GM12878 (cell line): Measurements from ENCODE around the gene MPDZ. TPM values are rescaled to one million over a fixed set of nuclear protein-coding genes. Genes with fewer than 3 reads are reported as not detected.

Experiments used
- ATAC-seq: fragments of 200-7000 bp; cut with Tn5 transposase; 3 replicates; pipeline ENCODE4 v1.9.1; 2020; ENCODE audit warnings: mild to moderate bottlenecking, moderate library complexity
- BruUV-seq: library from RNA; stranded (reverse); fragments of 400-500 nt; replicated peaks from 2 replicates; lab custom pipeline; 2021; lab: Mats Ljungman, UMichigan
- CTCF ChIA-PET: fragments of 300-600 bp; sonication (Branson Sonifier 250); formaldehyde crosslinking; extraction: SDS; loops from one replicate; lab custom pipeline; 2021; ENCODE audit warnings: inconsistent platforms; lab: Yijun Ruan, JAX
- POLR2A ChIA-PET: fragments of 350-600 bp; formaldehyde crosslinking; extraction: SDS; loops from one replicate; lab custom pipeline; 2021; ENCODE audit warnings: inconsistent platforms; lab: Charles Lee
- RAD21 ChIA-PET: fragments of 300-600 bp; sonication (Branson Sonifier 250); formaldehyde crosslinking; loops from one replicate; lab custom pipeline; 2023; ENCODE audit warnings: antibody characterized with exemption; ENCODE audit not compliant: unreplicated experiment; lab: Charles Lee
- SMC1A ChIA-PET: fragments of 300-600 bp; sonication (Branson Sonifier 250); formaldehyde crosslinking; loops from one replicate; lab custom pipeline; 2023; ENCODE audit not compliant: unreplicated experiment, uncharacterized antibody; lab: Charles Lee
- DNase-seq: peaks from one replicate; pipeline ENCODE4 v3.0.0-alpha.2; 2011; ENCODE audit warnings: low read depth, low spot score
- FAIRE-seq: peaks from 3 replicates; lab custom pipeline; 2011; peaks lifted over from hg19 to GRCh38; lab: Jason Lieb, UNC
- H2AFZ ChIP-seq: 2 replicates; pipeline ENCODE4 v1.6.0; 2011; ENCODE audit warnings: low read depth, low read length, control low read depth; ENCODE audit not compliant: control insufficient read depth
- H3K27ac ChIP-seq: 2 replicates; pipeline ENCODE4 v1.5.1; 2011; ENCODE audit warnings: control low read depth; ENCODE audit not compliant: control insufficient read depth, insufficient read depth
- H3K27me3 ChIP-seq, 2 experiments: replicated peaks in 1 of 2; 2 replicates each; pipeline versions ENCODE4 v1.6.0 to v1.6.1; 2011; ENCODE audit warnings: low read length in 1 of 2; ENCODE audit not compliant: control insufficient read depth in 2 of 2, insufficient read depth in 2 of 2
- H3K36me3 ChIP-seq, 2 experiments: 2 replicates each; pipeline ENCODE4 v1.5.1; 2011; ENCODE audit warnings: low read length in 1 of 2; ENCODE audit not compliant: control insufficient read depth in 2 of 2, insufficient read depth in 2 of 2
- H3K4me1 ChIP-seq: 2 replicates; pipeline ENCODE4 v1.6.1; 2011; ENCODE audit warnings: mild to moderate bottlenecking, low read length, moderate library complexity, mixed read lengths; ENCODE audit not compliant: control insufficient read depth, insufficient read depth
- H3K4me2 ChIP-seq: 2 replicates; pipeline ENCODE4 v1.6.0; 2011; ENCODE audit warnings: control low read depth; ENCODE audit not compliant: control insufficient read depth, insufficient read depth
- H3K4me3 ChIP-seq: fragments of 200-600 bp; sonication (generic); 2 replicates; pipeline ENCODE4 v1.5.1; 2016
- H3K79me2 ChIP-seq: 2 replicates; pipeline ENCODE4 v1.6.0; 2011; ENCODE audit warnings: low read length; ENCODE audit not compliant: control insufficient read depth, insufficient read depth
- H3K9ac ChIP-seq: 2 replicates; pipeline ENCODE4 v1.8.0; 2011; ENCODE audit warnings: low read length, control low read depth, mixed read lengths; ENCODE audit not compliant: control insufficient read depth, insufficient read depth
- H3K9me3 ChIP-seq: replicated peaks from 3 replicates; pipeline ENCODE4 v1.5.1; 2011; ENCODE audit warnings: mild to moderate bottlenecking, low read length; ENCODE audit not compliant: control insufficient read depth, insufficient read depth
- H4K20me1 ChIP-seq: 2 replicates; pipeline ENCODE4 v1.6.0; 2011; ENCODE audit not compliant: control insufficient read depth, insufficient read depth
- EED ChIP-seq: sonication (generic); IDR thresholded peaks from 2 replicates; pipeline ENCODE4 v1.6.1; 2016; ENCODE audit warnings: antibody characterized with exemption, low read depth
- HDGF ChIP-seq: fragments of 450-650 bp; IDR thresholded peaks from 2 replicates; pipeline ENCODE4 v1.6.1; 2016; ENCODE audit warnings: antibody characterized with exemption
- MYB ChIP-seq: fragments of 150-350 bp; IDR thresholded peaks from 2 replicates; pipeline ENCODE4 v1.6.1; 2014; ENCODE audit warnings: mild to moderate bottlenecking, low read depth, low read length, borderline replicate concordance
- POLR2A ChIP-seq: IDR thresholded peaks from 2 replicates; pipeline ENCODE4 v1.6.1; 2011; ENCODE audit warnings: low read depth, mild to moderate bottlenecking, low read length
- TARDBP ChIP-seq: IDR thresholded peaks from 2 replicates; pipeline ENCODE4 v1.6.1; 2016; ENCODE audit warnings: borderline replicate concordance
- WGBS: methylation state at CpG from one replicate; pipeline ENCODE4 v1.1.6; 2016; ENCODE audit warnings: low lambda C conversion rate; ENCODE audit not compliant: insufficient replicate concordance, insufficient coverage; ENCODE audit errors: missing lambda C conversion rate; 5-methylcytosine and 5-hydroxymethylcytosine counted together
- in situ Hi-C: fragments of 300-500 bp; cut with MboI; formaldehyde crosslinking; loops from 9 replicates; pipeline ENCODE4 v1.14.3; 2018; ENCODE audit warnings: mixed read lengths
- intact Hi-C: fragments of 100-400 bp; cut with micrococcal nuclease; formaldehyde crosslinking; loops from one replicate; pipeline ENCODE4 v1.14.2; 2022; ENCODE audit not compliant: unreplicated experiment
- polyA plus RNA-seq, 11 experiments: library from polyadenylated mRNA; depleted of rRNA in 4 of 11; unstranded in 6 of 11; stranded (reverse) in 5 of 11; fragments of >200 nt; fragmentation: Nextera tagmentation in 4 of 11; fragmentation: Illumina TruSeq in 1 of 11; extraction: Ambion mirVana in 4 of 11; extraction: Trizol in 1 of 11; gene quantifications; 1 replicate in 1 of 11; 2 replicates in 10 of 11; pipeline versions ENCODE4 v1.2.1 to v1.2.3, GENCODE V29; 2011 to 2016; ENCODE audit warnings: inconsistent platforms in 2 of 11, missing spikeins in 2 of 11, low read depth in 1 of 11
- total RNA-seq, 4 experiments: library from RNA; depleted of rRNA in 3 of 4; stranded (reverse); fragments of >200 nt in 3 of 4; fragmentation: Illumina TruSeq in 1 of 4; extraction: Trizol in 1 of 4; gene quantifications; 2 replicates each; pipeline versions ENCODE4 v1.2.1 to v1.2.3, GENCODE V29; 2013 to 2021
- TF ChIP-seq, protein P1 (sequence below): fragments of 450-650 bp; IDR thresholded peaks from 2 replicates; pipeline ENCODE4 v1.6.1; 2016; ENCODE audit warnings: mild to moderate bottlenecking, moderate library complexity, borderline replicate concordance
- TF ChIP-seq, protein P2 (sequence below): fragments of 450-650 bp; IDR thresholded peaks from 2 replicates; pipeline ENCODE4 v1.6.1; 2017; ENCODE audit warnings: low read depth, mild to moderate bottlenecking, moderate library complexity
- TF ChIP-seq, protein P3 (sequence below): IDR thresholded peaks from 2 replicates; pipeline ENCODE4 v1.6.1; 2011; ENCODE audit warnings: mild to moderate bottlenecking, low read depth, low read length, moderate library complexity; ENCODE audit not compliant: insufficient replicate concordance
- TF ChIP-seq, protein P4 (sequence below): IDR thresholded peaks from 2 replicates; pipeline ENCODE4 v1.6.1; 2012; ENCODE audit warnings: mild to moderate bottlenecking, low read depth, low read length
- TF ChIP-seq, protein P5 (sequence below): fragments of 450-650 bp; conservative IDR thresholded peaks from 2 replicates; pipeline ENCODE4 v1.6.1; 2017; ENCODE audit warnings: mild to moderate bottlenecking, moderate library complexity
- TF ChIP-seq, protein P6 (sequence below): IDR thresholded peaks from 2 replicates; pipeline ENCODE4 v1.6.1; 2011; ENCODE audit warnings: low read depth, low read length, improper control_type of control experiment, borderline replicate concordance

The MPDZ gene
- total and polyA plus RNA-seq, 10 of the 15 experiments (the other 5 are each of a cell fraction or from before 2014, with no cell fraction given): 0.36 TPM; not detected in 9

DNA sequence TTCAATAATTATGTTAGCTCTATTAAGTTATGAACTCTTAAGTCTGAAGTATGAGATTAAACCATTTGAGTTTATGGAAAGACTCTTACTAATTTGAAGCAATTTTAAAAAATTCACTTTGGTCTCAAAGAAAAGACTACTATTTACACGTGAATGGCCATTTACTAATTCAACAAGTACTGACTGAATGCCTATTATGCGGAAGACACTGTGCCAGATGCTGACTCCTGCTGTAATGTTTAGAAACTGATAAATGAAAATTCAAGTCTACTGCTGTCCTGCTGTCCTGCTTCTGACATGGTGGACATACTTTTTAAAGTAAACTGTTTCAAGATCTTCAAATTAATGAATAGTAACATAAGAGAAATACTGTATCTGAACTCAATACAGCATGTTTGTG is 116.2 kb downstream of the MPDZ start:
- H3K4me2 ChIP-seq: no peak overlapping the region
- H3K36me3 ChIP-seq: no peaks in the 10 kb centered on the region
- H3K27ac ChIP-seq: no peak overlapping the region
- H3K4me1 ChIP-seq: no peaks in the 10 kb centered on the region
- ChIA-PET SMC1A (no interaction called here), POLR2A (no interaction called here), CTCF (no interaction called here), RAD21 (no interaction called here)
- H3K4me3 ChIP-seq: no peak overlapping the region
- no peak overlapping the region for H2AFZ ChIP-seq
- no peak overlapping the region for H3K9ac ChIP-seq
- no peaks in the 10 kb centered on the region for H3K27me3 ChIP-seq
- in situ Hi-C loops: no loop called here
- FAIRE-seq (no peak), DNase-seq (no peak), ATAC-seq (no peak)
- no TSS peak for BruUV-seq
- no peaks in the 10 kb centered on the region for H4K20me1 ChIP-seq
- 45% methylated on average over 2 of the region's 2 CpGs for WGBS
- H3K79me2 ChIP-seq: no peaks in the 10 kb centered on the region
- H3K9me3 ChIP-seq: no peaks in the 10 kb centered on the region
- intact Hi-C loops: no loop called here
- TF ChIP-seq, protein P1, sequence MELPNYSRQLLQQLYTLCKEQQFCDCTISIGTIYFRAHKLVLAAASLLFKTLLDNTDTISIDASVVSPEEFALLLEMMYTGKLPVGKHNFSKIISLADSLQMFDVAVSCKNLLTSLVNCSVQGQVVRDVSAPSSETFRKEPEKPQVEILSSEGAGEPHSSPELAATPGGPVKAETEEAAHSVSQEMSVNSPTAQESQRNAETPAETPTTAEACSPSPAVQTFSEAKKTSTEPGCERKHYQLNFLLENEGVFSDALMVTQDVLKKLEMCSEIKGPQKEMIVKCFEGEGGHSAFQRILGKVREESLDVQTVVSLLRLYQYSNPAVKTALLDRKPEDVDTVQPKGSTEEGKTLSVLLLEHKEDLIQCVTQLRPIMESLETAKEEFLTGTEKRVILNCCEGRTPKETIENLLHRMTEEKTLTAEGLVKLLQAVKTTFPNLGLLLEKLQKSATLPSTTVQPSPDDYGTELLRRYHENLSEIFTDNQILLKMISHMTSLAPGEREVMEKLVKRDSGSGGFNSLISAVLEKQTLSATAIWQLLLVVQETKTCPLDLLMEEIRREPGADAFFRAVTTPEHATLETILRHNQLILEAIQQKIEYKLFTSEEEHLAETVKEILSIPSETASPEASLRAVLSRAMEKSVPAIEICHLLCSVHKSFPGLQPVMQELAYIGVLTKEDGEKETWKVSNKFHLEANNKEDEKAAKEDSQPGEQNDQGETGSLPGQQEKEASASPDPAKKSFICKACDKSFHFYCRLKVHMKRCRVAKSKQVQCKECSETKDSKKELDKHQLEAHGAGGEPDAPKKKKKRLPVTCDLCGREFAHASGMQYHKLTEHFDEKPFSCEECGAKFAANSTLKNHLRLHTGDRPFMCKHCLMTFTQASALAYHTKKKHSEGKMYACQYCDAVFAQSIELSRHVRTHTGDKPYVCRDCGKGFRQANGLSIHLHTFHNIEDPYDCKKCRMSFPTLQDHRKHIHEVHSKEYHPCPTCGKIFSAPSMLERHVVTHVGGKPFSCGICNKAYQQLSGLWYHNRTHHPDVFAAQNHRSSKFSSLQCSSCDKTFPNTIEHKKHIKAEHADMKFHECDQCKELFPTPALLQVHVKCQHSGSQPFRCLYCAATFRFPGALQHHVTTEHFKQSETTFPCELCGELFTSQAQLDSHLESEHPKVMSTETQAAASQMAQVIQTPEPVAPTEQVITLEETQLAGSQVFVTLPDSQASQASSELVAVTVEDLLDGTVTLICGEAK: no peak
- TF ChIP-seq POLR2A (no peak), TARDBP (no peak), MYB (no peak), EED (no peak), HDGF (no peak)
- TF ChIP-seq, protein P2, sequence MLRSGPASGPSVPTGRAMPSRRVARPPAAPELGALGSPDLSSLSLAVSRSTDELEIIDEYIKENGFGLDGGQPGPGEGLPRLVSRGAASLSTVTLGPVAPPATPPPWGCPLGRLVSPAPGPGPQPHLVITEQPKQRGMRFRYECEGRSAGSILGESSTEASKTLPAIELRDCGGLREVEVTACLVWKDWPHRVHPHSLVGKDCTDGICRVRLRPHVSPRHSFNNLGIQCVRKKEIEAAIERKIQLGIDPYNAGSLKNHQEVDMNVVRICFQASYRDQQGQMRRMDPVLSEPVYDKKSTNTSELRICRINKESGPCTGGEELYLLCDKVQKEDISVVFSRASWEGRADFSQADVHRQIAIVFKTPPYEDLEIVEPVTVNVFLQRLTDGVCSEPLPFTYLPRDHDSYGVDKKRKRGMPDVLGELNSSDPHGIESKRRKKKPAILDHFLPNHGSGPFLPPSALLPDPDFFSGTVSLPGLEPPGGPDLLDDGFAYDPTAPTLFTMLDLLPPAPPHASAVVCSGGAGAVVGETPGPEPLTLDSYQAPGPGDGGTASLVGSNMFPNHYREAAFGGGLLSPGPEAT: no peak
- TF ChIP-seq, protein P3, sequence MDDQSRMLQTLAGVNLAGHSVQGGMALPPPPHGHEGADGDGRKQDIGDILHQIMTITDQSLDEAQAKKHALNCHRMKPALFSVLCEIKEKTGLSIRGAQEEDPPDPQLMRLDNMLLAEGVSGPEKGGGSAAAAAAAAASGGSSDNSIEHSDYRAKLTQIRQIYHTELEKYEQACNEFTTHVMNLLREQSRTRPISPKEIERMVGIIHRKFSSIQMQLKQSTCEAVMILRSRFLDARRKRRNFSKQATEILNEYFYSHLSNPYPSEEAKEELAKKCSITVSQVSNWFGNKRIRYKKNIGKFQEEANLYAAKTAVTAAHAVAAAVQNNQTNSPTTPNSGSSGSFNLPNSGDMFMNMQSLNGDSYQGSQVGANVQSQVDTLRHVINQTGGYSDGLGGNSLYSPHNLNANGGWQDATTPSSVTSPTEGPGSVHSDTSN: no peak
- TF ChIP-seq, protein P4, sequence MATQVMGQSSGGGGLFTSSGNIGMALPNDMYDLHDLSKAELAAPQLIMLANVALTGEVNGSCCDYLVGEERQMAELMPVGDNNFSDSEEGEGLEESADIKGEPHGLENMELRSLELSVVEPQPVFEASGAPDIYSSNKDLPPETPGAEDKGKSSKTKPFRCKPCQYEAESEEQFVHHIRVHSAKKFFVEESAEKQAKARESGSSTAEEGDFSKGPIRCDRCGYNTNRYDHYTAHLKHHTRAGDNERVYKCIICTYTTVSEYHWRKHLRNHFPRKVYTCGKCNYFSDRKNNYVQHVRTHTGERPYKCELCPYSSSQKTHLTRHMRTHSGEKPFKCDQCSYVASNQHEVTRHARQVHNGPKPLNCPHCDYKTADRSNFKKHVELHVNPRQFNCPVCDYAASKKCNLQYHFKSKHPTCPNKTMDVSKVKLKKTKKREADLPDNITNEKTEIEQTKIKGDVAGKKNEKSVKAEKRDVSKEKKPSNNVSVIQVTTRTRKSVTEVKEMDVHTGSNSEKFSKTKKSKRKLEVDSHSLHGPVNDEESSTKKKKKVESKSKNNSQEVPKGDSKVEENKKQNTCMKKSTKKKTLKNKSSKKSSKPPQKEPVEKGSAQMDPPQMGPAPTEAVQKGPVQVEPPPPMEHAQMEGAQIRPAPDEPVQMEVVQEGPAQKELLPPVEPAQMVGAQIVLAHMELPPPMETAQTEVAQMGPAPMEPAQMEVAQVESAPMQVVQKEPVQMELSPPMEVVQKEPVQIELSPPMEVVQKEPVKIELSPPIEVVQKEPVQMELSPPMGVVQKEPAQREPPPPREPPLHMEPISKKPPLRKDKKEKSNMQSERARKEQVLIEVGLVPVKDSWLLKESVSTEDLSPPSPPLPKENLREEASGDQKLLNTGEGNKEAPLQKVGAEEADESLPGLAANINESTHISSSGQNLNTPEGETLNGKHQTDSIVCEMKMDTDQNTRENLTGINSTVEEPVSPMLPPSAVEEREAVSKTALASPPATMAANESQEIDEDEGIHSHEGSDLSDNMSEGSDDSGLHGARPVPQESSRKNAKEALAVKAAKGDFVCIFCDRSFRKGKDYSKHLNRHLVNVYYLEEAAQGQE: no peak
- TF ChIP-seq, protein P5, sequence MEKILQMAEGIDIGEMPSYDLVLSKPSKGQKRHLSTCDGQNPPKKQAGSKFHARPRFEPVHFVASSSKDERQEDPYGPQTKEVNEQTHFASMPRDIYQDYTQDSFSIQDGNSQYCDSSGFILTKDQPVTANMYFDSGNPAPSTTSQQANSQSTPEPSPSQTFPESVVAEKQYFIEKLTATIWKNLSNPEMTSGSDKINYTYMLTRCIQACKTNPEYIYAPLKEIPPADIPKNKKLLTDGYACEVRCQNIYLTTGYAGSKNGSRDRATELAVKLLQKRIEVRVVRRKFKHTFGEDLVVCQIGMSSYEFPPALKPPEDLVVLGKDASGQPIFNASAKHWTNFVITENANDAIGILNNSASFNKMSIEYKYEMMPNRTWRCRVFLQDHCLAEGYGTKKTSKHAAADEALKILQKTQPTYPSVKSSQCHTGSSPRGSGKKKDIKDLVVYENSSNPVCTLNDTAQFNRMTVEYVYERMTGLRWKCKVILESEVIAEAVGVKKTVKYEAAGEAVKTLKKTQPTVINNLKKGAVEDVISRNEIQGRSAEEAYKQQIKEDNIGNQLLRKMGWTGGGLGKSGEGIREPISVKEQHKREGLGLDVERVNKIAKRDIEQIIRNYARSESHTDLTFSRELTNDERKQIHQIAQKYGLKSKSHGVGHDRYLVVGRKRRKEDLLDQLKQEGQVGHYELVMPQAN: no peak
- TF ChIP-seq, protein P6, sequence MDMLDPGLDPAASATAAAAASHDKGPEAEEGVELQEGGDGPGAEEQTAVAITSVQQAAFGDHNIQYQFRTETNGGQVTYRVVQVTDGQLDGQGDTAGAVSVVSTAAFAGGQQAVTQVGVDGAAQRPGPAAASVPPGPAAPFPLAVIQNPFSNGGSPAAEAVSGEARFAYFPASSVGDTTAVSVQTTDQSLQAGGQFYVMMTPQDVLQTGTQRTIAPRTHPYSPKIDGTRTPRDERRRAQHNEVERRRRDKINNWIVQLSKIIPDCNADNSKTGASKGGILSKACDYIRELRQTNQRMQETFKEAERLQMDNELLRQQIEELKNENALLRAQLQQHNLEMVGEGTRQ: no peak
